Measurements from ENCODE around the gene DSCAML1. TPM values are rescaled to one million over a fixed set of nuclear protein-coding genes. Genes with fewer than 3 reads are reported as not detected.
A peak's percentile ranks its signal among the peaks of the same experiment; 100 is the strongest.
"Not testable (repeated sequence)": the region's sequence is repeated elsewhere in the genome, so short reads cannot be mapped to it uniquely, and the experiment has no call there.

DSCAML1 gene
- total RNA-seq, 2 donors from 2014 or later, result 2.5 to 5.0 TPM

DNA sequence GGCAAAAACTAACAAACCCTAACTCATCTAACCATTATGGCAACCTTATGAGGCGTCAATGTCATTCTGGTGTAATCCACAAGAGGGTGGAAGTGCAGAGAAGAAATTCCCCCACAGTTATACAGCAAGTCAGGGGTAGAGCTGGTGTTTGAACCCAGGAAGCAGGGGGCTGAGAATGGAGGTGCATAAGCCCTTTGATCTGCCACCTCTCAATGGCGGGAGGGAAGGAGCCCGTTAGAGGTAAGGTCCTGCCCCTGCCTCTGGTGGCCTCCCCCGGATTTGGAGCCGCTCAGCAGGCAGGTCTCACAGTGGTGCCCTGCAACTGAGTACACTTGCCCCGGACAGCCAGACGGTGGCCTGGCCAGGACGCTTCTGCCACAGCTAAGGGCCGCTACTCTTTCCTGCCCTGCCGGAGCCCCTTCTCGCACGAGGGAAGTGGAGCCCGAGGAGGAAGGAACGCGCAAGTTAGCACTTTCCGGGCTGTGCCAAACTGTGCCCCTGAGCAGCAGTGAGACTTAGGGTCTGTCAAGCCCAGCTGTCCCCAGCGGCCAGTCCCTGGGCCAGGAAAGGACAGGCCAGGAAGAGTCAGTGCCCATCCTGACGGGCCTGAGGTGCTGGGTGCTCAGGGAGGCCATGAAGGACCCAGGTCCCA is 26.4 kb upstream of the DSCAML1 start:
- Mint-ChIP-seq H3K36me3 (no peaks in the 10 kb centered on the region), H3K27ac (peak overlapping the region in 1 of 2 donors; percentile 69), H3K9me3 (no peaks in the 10 kb centered on the region)
- ATAC-seq, result peak; percentile 42 to 71
- DNase-seq (ENCODE audit: low spot score in 2 of 2), result peak in 1 of 2 donors; percentile 64

- ATAC-seq (no peak), DNase-seq (ENCODE audit: low spot score in 2 of 2) (peak; percentile 51 to 69)
- H3K36me3 Mint-ChIP-seq, result no peaks in the 10 kb centered on the region
- no peaks in the 10 kb centered on the region for H3K9me3 Mint-ChIP-seq
- peak overlapping the region in 1 of 2 donors; percentile 69 for H3K27ac Mint-ChIP-seq
Measured at GRCh38 chr11:117822074-117823033, 25.3 kb upstream of the DSCAML1 start.

- no peaks in the 10 kb centered on the region for H3K9me3 Mint-ChIP-seq
- H3K27ac Mint-ChIP-seq, result no peak overlapping the region
Measured at GRCh38 chr11:117821431-117821830, 24.4 kb upstream of the DSCAML1 start.

GRCh38 chr11:117820516-117820915 is 23.5 kb upstream of the DSCAML1 start:
- DNase-seq (ENCODE audit: low spot score in 2 of 2), result no peak
- no peak overlapping the region for H3K27ac Mint-ChIP-seq
- ATAC-seq, result no peak
- H3K36me3 Mint-ChIP-seq, result no peaks in the 10 kb centered on the region
- H3K9me3 Mint-ChIP-seq, result no peaks in the 10 kb centered on the region

More at GRCh38 chr11:117821431-117821830, 24.4 kb upstream of the DSCAML1 start:
- no peak for ATAC-seq
- H3K36me3 Mint-ChIP-seq, result no peaks in the 10 kb centered on the region
- no peak for DNase-seq (ENCODE audit: low spot score in 2 of 2)

DNA sequence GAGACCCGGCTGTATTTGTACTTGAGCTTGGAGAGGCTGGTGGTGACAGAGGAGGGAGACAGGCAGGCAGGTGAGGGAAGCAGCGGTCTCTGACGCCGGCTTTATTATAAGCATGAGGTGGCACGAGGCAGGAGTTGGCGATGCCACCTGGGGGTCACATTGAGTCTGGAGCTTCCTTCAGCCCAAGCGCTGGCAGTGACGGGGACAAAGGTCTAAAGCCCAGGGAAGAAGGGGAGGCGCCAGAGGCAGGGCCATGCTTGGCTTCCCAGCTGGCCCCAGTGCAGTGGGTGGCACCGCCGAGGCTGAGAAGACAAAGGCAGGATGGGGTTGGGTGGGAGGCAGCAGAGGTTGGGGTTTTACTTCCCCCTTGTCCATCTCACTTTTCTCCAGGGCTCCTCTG is 23.1 kb upstream of the DSCAML1 start:
- Mint-ChIP-seq H3K9me3 (no peaks in the 10 kb centered on the region), H3K36me3 (no peaks in the 10 kb centered on the region), H3K27ac (peak overlapping the region in 1 of 2 donors; percentile 98)
- ATAC-seq (no peak), DNase-seq (ENCODE audit: low spot score in 2 of 2) (no peak)

DNA sequence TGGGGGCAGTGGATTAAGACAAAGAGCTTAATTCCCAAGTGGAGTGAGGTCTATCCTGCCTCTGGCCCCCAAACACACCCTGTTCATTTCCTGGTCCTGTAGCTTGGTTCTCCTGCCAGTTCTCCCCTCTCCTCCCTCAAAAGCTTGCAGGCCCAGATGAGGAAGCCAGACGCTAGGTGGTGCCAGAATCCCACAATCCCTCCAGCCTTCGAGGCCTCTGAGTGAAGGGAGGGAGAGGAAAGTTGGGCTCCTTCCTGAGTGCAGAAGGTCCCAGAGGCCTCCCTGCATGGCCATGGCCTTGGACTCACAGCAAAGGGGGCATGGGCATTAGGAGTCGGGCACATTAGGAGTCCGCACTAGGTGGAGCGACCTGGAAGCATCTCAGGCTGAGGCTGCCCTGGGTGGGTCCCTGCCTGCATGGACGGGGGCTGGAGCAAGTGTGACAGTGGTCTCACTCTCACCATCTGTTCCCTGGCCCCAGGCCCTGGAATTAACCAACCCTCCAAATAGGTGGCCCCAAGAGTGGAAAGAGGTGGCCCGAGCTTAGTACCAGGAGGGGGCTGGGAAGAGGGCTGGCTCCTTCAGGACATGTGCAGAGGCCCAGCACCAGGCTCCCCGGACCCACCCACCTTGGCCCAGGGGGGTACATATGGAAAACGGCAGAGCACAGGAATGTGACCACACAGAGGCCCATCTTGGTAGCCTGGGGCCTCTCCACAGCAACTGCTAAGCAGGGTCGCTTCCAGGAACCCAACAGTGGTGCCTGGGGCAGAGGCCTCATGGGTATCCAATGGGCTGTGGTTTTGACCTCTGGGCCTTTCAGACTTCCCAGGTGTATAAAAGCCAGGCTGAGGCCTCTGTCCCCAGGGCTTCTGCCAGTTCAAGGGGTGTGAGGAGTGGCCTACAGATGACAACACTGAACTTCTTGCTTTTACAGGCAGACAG is 22.4 kb upstream of the DSCAML1 start:
- H3K36me3 Mint-ChIP-seq, result no peaks in the 10 kb centered on the region

DNA sequence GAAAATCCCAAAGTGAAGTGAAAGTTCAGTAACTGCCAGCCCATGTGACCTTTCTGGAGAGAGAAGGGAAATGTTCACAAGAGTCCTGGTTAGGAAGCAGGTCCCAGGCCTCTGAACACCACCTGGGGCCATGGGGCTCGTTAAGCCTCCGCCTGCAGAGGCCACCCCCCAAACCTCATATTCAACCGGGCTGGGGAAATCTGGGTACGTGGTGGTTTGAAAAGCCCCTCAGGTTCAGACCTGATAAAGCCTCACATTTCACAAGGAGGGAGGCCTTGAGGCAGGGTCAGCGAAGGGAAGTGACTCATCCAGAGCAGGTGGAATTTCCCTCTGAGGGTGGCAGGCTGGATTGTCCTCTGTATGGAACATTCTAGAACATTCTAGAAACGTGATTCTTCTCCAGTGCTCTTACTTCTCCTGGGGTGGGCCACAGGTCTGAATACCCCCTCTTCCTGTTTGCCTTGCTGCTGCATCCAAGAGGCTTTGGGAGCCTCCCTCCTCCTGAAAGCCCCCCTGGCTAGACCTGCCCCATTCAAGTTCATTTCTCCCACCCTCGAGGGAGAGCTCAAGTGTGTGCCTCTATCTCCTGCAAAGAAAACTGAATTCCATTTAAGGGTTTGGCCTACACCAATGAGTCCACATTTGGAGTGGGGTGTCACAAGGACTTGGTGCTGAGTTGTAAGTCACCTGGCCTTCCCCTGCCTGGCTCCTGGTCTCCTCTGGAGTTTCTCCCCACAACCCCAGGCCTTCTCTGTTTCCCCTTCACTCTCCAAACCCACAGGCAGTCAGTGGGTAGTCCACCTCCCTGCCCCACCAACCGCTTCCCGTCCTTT is 21.2 kb upstream of the DSCAML1 start:
- DNase-seq (ENCODE audit: low spot score in 2 of 2) (peak; percentile 43 to 83), ATAC-seq (peak; percentile 45 to 50)
- Mint-ChIP-seq H3K36me3 (no peaks in the 10 kb centered on the region), H3K9me3 (no peaks in the 10 kb centered on the region), H3K27ac (peak overlapping the region; percentile 98)

More for the DNA sequence above, 22.4 kb upstream of the DSCAML1 start:
- DNase-seq (ENCODE audit: low spot score in 2 of 2) (no peak), ATAC-seq (no peak)
- Mint-ChIP-seq H3K27ac (peak overlapping the region; percentile 98), H3K9me3 (no peaks in the 10 kb centered on the region)

DNA sequence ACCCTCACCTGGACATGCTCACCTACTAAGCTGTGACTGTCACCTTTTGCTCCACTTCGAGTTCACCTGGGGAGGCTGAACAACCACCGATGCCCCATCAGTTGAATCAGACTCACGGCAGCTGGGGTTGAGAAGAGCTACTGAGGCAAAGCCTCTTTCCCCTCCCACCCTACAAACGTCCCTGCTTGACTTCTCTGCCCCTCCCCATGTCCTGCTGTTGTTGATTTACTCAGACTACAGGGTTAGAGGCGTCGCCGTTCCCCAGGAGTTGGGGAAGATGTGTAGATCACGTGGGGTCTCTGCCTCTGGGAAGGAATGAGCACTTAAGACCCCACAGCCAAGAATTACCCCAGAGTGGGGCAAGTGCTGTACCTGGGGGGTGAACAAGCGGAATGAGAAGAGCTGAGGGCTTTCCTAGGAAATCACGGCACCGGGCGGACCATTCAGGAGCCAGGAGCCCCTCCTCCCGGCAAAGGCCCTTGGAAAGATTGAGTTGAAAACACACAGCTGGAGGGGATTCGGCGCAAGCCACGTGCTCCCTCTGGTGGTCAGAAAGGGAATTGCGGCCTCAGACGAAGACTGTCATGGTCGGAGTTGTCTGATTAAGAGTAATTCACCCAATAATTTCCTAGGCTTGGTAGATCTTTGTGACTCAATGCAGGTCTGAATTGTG is 20.5 kb upstream of the DSCAML1 start:
- peak; percentile 93 to 94 for DNase-seq (ENCODE audit: low spot score in 2 of 2)
- no peaks in the 10 kb centered on the region for H3K36me3 Mint-ChIP-seq
- no peaks in the 10 kb centered on the region for H3K9me3 Mint-ChIP-seq
- peak; percentile 41 to 59 for ATAC-seq
- H3K27ac Mint-ChIP-seq, result peak overlapping the region; percentile 98

DNA sequence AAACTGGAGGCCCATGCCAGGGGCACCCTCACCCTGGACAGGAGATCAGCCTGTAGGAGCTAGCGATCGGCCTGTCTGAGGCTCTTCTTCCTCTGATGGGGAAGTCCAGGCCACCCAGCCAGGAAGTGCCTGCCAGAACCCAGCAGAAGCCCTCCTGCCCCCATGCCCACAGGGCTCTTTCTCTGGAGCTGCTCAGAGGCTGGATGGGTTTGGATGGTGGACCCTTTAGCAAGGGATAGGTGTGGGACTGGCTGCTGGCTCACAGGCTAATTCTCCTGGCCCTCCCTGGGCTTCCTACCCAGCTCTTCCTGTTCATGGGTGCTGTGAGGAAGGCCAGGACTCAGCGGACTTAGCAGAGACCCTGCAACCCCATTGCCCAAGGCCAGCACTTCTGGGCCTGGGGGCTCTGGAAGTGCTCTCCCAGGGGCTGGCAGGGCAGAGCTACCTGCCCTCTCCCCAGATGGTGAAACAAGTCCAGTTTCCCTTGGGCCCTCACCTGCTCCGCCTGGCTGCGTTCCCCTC is 19.9 kb upstream of the DSCAML1 start:
- DNase-seq (ENCODE audit: low spot score in 2 of 2) (no peak), ATAC-seq (no peak)
- Mint-ChIP-seq H3K36me3 (no peaks in the 10 kb centered on the region), H3K27ac (peak overlapping the region; percentile 98 to 99), H3K9me3 (no peaks in the 10 kb centered on the region)

GRCh38 chr11:117816151-117816741 is 19.2 kb upstream of the DSCAML1 start:
- peak overlapping the region; percentile 98 to 99 for H3K27ac Mint-ChIP-seq
- H3K36me3 Mint-ChIP-seq, result no peaks in the 10 kb centered on the region
- DNase-seq (ENCODE audit: low spot score in 2 of 2) (no peak), ATAC-seq (no peak)
- no peaks in the 10 kb centered on the region for H3K9me3 Mint-ChIP-seq

DNA sequence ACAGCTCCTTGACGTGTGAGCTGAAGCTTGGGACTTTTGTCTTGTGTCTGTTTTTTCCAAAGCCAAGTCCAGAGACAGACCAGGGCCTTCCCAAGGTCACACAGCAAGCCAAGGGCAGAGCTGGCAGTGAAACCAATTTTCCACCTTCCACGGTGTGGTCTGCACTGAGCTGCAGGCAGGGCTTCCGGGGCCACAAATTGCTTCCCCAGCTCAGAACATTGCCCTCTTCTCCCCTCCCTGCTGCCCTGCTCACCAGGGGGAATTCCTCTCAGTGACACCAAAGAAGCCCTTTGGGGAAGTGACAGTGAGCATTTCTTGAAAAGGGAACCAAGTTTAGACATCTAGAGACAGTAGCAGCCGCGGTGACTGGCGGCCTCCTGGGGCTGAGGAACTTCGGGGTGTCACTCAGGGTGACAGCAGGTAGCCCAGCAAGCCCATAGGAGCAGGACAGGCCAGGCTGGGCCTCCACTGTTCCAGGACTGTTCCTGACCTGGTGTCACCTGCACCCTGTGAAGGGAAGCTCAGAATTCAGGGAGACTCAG is 18.3 kb upstream of the DSCAML1 start:
- peak overlapping the region; percentile 98 to 99 for H3K27ac Mint-ChIP-seq
- no peaks in the 10 kb centered on the region for H3K9me3 Mint-ChIP-seq
- DNase-seq (ENCODE audit: low spot score in 2 of 2), result peak; percentile 62 to 86
- peak; percentile 72 to 81 for ATAC-seq
- no peaks in the 10 kb centered on the region for H3K36me3 Mint-ChIP-seq

- peak overlapping the region; percentile 98 to 99 for H3K27ac Mint-ChIP-seq
- ATAC-seq (peak; percentile 44 to 46), DNase-seq (ENCODE audit: low spot score in 2 of 2) (peak; percentile 74 to 86)
- no peaks in the 10 kb centered on the region for H3K36me3 Mint-ChIP-seq
- no peaks in the 10 kb centered on the region for H3K9me3 Mint-ChIP-seq
Measured at GRCh38 chr11:117814766-117815261, 17.8 kb upstream of the DSCAML1 start.

DNA sequence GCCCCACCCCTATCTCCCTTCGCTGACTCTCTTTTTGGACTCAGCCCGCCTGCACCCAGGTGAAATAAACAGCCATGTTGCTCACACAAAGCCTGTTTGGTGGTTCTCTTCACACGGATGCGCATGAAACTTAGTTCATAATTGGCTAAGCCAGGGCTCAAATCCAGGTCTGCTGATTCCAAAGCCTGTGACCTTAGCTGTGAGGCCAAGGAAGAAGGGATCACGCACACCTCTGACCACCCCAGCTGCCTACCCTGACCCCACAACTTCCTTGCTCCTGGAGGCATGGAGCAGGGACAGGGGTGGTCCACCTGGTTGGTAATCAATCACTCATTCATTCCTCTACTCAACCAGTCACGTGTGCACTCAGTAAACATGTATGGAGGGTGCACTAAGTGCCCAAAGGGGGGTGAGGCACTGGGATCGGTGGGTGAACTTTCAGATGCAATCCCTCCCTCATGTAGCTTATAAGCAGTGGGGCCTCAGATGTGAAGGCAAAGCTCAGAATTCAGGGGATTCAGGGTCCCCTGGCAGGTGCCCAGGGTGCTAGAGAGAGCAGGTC is 17.3 kb upstream of the DSCAML1 start:
- Mint-ChIP-seq H3K36me3 (no peaks in the 10 kb centered on the region), H3K9me3 (no peaks in the 10 kb centered on the region), H3K27ac (peak overlapping the region; percentile 98 to 99)
- ATAC-seq, result no peak
- DNase-seq (ENCODE audit: low spot score in 2 of 2), result no peak

- not testable (repeated sequence) for H3K36me3 Mint-ChIP-seq; H3K9me3 Mint-ChIP-seq; ATAC-seq; DNase-seq (ENCODE audit: low spot score in 2 of 2)
- H3K27ac Mint-ChIP-seq, result peak overlapping the region in 1 of 2 donors; percentile 10
Measured at GRCh38 chr11:117810056-117810451, 13.0 kb upstream of the DSCAML1 start.

All from activated naive CD4-positive, alpha-beta T cell treated with anti-CD3 and anti-CD28 coated beads, Interleukin-2, amount 50 U/mL, for 72 hours (primary cell).